Thyroid gland (tissue), 4 donors: Measurements from ENCODE around the gene CDIP1. TPM values are rescaled to one million over a fixed set of nuclear protein-coding genes. Genes with fewer than 3 reads are reported as not detected.

Experiments used
- DNase-seq, 2 donors: peaks; one replicate each; pipeline ENCODE4 v3.0.0-alpha.2; 2019
- H3K27ac ChIP-seq, 3 donors: fragments of 200-600 bp; sonication (generic); 1 replicate in 2 of 3; 2 replicates in 1 of 3; pipeline ENCODE4 v1.5.1; 2016 to 2019; ENCODE audit warnings: mild to moderate bottlenecking in 1 of 3, moderate library complexity in 1 of 3
- H3K27me3 ChIP-seq: fragments of 200-600 bp; sonication (generic); one replicate; pipeline ENCODE4 v1.5.1; 2019
- H3K36me3 ChIP-seq, 2 donors: fragments of 200-600 bp; sonication (generic); one replicate each; pipeline ENCODE4 v1.5.1; 2016 to 2019
- H3K4me1 ChIP-seq, 2 donors: fragments of 200-600 bp; sonication (generic); one replicate each; pipeline ENCODE4 v1.5.1; 2017 to 2019
- H3K4me3 ChIP-seq, 3 donors: fragments of 200-600 bp; sonication (generic); replicated peaks in 1 of 3; 1 replicate in 2 of 3; 2 replicates in 1 of 3; pipeline ENCODE4 v1.5.1; 2016; ENCODE audit warnings: mild to moderate bottlenecking in 1 of 3
- H3K9me3 ChIP-seq: fragments of 200-600 bp; sonication (generic); one replicate; pipeline ENCODE4 v1.5.1; 2017
- POLR2A ChIP-seq, 2 donors: fragments of 450-650 bp; IDR thresholded peaks; one replicate each; pipeline ENCODE4 v1.6.1; 2017; ENCODE audit warnings: antibody characterized with exemption in 2 of 2, mild to moderate bottlenecking in 2 of 2, moderate library complexity in 1 of 2
- WGBS, 2 donors: methylation state at CpG; one replicate each; pipeline ENCODE4 v1.1.5; 2017; 5-methylcytosine and 5-hydroxymethylcytosine counted together
- intact Hi-C: fragments of 100-400 bp; cut with DNase I; formaldehyde crosslinking; loops from one replicate; pipeline ENCODE4 v1.15.1; 2023
- total RNA-seq, 4 donors: library from RNA; depleted of rRNA; stranded (reverse); fragments of >200 nt; gene quantifications; one replicate each; pipeline ENCODE4 v1.2.3, GENCODE V29; 2016
- TF ChIP-seq, protein P1 (sequence below), 6 experiments: fragments of 200-600 bp in 3 of 6; fragments of 450-650 bp in 3 of 6; sonication (generic) in 3 of 6; IDR thresholded peaks; one replicate each; pipeline ENCODE4 v1.5.1; 2016 to 2019; ENCODE audit warnings: antibody characterized with exemption in 6 of 6, mild to moderate bottlenecking in 2 of 6, inconsistent platforms in 1 of 6, moderate library complexity in 1 of 6

The CDIP1 gene
- total RNA-seq, 4 donors from 2014 or later = 15.5 to 25.4 (median 25.2) TPM

DNA sequence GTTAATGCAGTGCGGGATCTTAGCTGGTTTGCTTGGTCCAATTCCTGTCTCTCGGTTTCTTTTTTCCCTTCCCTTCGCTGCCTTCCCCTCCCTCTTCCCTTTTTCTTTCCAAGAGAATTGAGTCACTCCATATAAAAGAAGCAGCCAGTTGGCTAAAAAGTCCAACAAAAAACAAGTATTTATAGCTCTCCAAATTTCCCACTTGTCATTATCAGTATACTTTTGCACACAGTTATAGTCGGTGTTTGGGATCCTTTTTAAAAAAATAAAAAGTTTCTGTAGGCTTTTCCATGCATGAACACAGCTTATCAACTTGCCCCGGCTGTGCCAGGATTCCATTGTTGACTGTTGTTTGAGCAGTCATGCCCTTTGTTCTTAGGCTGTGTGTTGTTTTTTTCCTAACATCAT, 37.5 kb downstream of the CDIP1 start:
- TF ChIP-seq, protein P1, sequence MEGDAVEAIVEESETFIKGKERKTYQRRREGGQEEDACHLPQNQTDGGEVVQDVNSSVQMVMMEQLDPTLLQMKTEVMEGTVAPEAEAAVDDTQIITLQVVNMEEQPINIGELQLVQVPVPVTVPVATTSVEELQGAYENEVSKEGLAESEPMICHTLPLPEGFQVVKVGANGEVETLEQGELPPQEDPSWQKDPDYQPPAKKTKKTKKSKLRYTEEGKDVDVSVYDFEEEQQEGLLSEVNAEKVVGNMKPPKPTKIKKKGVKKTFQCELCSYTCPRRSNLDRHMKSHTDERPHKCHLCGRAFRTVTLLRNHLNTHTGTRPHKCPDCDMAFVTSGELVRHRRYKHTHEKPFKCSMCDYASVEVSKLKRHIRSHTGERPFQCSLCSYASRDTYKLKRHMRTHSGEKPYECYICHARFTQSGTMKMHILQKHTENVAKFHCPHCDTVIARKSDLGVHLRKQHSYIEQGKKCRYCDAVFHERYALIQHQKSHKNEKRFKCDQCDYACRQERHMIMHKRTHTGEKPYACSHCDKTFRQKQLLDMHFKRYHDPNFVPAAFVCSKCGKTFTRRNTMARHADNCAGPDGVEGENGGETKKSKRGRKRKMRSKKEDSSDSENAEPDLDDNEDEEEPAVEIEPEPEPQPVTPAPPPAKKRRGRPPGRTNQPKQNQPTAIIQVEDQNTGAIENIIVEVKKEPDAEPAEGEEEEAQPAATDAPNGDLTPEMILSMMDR (IDR thresholded peaks at IDR 0.05) = no peak
- TF ChIP-seq POLR2A (IDR thresholded peaks at IDR 0.05) = no peak
- Histone ChIP-seq H3K36me3 (no peaks in the 10 kb centered on the region), H3K27me3 (no peaks in the 10 kb centered on the region), H3K4me3 (no peak overlapping the region), H3K4me1 (peaks cover 15 to 37% of the 10 kb centered on the region in 2 donors), H3K27ac (peak overlapping the region; percentile 54 to 80 (median 62)), H3K9me3 (no peaks in the 10 kb centered on the region)
- DNase-seq = peak in 1 of 2 donors; percentile 50
- intact Hi-C loops = no loop called here
- WGBS, 2 donors = 40 to 43% methylated on average over 5 of the region's 5 CpGs

DNA sequence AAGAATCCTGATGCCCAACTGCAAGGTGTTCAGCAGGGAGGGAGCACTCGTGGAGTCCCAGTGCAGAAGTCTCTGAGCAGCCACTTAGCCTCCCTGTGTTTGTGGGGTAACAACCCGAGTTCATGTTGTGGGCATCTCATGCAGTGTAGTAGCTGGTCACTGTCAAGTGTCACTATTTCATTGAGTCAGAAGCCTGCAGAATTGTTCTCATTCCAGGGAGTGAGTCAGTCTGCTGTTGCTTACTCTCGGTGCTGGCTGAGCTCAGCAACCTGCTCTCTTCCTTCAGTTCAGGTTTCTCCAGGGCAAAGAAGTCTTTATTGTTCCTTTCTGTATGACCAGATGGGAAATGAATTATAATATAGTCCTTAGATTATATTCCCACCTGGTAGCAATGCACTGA, 38.3 kb downstream of the CDIP1 start:
- intact Hi-C loops = no loop called here
- H3K27ac ChIP-seq = peak overlapping the region; percentile 54 to 80 (median 62)
- TF ChIP-seq, protein P1 (IDR thresholded peaks at IDR 0.05) = no peak
- no peak for TF ChIP-seq POLR2A (IDR thresholded peaks at IDR 0.05)
- H3K27me3 ChIP-seq = no peaks in the 10 kb centered on the region
- peaks cover 15 to 36% of the 10 kb centered on the region in 2 donors for H3K4me1 ChIP-seq
- 43 to 55% methylated on average over 2 to 3 of the region's 3 CpGs for WGBS, 2 donors
- H3K36me3 ChIP-seq = no peaks in the 10 kb centered on the region
- H3K4me3 ChIP-seq = no peak overlapping the region
- DNase-seq = peak in 1 of 2 donors; percentile 43
- H3K9me3 ChIP-seq = no peaks in the 10 kb centered on the region

DNA sequence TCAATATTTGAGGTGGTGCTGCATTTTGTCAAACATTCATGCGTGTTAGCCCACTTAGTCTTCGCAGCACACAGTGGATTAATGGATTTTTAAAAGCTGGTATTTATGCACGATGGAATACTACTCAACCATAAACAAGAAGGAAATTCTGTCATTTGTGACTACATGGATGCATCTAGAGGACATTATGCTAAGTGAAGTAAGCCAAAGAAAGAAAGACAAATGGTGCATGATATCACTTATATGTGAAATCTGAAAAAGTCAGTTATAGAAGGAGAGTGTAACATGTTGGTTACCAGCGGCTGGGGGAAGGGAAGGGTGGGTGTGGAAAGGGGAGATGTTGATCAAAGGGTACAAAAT, 39.4 kb downstream of the CDIP1 start:
- DNase-seq = no peak
- 95 to 96% methylated on average over 4 of the region's 4 CpGs for WGBS, 2 donors
- intact Hi-C loops = no loop called here

DNA sequence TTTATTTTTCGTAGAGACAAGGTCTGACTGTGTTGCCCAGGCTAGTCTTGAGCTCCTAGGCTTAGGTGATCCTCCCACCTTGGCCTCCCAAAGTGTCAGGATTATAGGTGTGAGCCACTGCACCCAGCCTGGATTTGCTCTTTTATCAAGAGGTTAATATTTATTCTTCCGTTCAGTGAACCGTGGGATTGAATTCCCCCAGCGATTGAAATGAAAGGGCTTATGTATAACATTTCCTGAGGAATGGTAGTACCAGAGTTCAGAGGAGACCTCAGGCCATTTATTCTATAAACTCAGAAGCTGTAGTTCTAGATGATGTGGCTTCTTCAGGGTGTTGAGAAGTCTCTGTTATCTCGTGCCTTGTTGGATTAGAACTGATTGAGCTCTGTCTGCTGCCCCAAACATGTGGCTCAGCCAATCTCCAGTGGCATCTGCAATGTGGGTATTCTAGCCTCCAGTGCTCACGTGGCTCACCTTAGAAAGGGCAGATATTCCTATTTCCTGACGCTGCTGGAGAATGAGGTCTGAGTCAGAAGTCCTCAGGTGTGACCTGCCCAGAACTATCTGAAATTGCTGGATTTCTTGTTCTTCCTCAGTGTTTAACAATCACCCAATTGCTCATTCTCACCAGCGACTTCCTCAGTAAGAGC, 39.9 kb downstream of the CDIP1 start:
- TF ChIP-seq POLR2A (IDR thresholded peaks at IDR 0.05) = no peak
- TF ChIP-seq, protein P1 (IDR thresholded peaks at IDR 0.05) = no peak
- H3K4me1 ChIP-seq = peaks cover 15 to 36% of the 10 kb centered on the region in 2 donors
- no peaks in the 10 kb centered on the region for H3K9me3 ChIP-seq
- intact Hi-C loops = no loop called here
- 67 to 75% methylated on average over 8 of the region's 8 CpGs for WGBS, 2 donors
- no peaks in the 10 kb centered on the region for H3K27me3 ChIP-seq
- H3K4me3 ChIP-seq = no peak overlapping the region
- H3K27ac ChIP-seq = no peak overlapping the region
- DNase-seq = no peak
- H3K36me3 ChIP-seq = no peaks in the 10 kb centered on the region

More for the DNA sequence above, 39.4 kb downstream of the CDIP1 start:
- H3K27me3 ChIP-seq = no peaks in the 10 kb centered on the region
- H3K4me3 ChIP-seq = no peak overlapping the region
- no peaks in the 10 kb centered on the region for H3K9me3 ChIP-seq
- no peak for TF ChIP-seq POLR2A (IDR thresholded peaks at IDR 0.05)
- TF ChIP-seq, protein P1 (IDR thresholded peaks at IDR 0.05) = no peak
- peaks cover 15 to 36% of the 10 kb centered on the region in 2 donors for H3K4me1 ChIP-seq
- H3K36me3 ChIP-seq = no peaks in the 10 kb centered on the region
- no peak overlapping the region for H3K27ac ChIP-seq

DNA sequence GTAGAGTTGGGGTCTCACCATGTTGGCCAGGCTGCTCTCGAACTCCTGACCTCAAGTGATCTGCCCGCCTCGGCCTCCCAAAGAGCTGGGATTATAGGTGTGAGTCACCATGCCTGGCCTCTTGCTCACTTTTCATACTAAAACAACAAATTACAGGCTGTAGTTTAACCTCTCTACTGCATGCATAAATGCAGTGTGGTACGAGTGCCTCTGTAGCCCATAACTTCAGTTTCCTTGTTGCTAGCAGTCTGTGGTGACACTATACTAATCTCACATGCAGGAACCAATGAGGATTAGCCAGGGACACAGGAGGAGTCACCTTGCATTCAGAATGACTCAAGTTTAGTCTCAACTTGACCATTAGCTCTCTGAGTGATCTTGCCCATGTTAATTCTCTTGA, 42.3 kb downstream of the CDIP1 start:
- H3K4me3 ChIP-seq = no peak overlapping the region
- no peaks in the 10 kb centered on the region for H3K27me3 ChIP-seq
- H3K27ac ChIP-seq = no peak overlapping the region
- DNase-seq = no peak
- peaks cover 10 to 31% of the 10 kb centered on the region in 2 donors for H3K4me1 ChIP-seq
- no peaks in the 10 kb centered on the region for H3K9me3 ChIP-seq
- TF ChIP-seq POLR2A (IDR thresholded peaks at IDR 0.05) = no peak
- TF ChIP-seq, protein P1 (IDR thresholded peaks at IDR 0.05) = no peak
- 92 to 94% methylated on average over 4 of the region's 4 CpGs for WGBS, 2 donors
- no peaks in the 10 kb centered on the region for H3K36me3 ChIP-seq
- intact Hi-C loops = no loop called here
